GM12873 (cell line): Measurements from ENCODE around the gene IQCE.

Experiments used
- CTCF ChIP-seq: IDR thresholded peaks from 2 replicates; pipeline ENCODE4 v1.5.1; 2012; ENCODE audit warnings: low read depth, mild to moderate bottlenecking, moderate library complexity, low read length, control low read depth; ENCODE audit not compliant: insufficient read depth; ENCODE audit errors: missing control alignments

Gene IQCE

DNA sequence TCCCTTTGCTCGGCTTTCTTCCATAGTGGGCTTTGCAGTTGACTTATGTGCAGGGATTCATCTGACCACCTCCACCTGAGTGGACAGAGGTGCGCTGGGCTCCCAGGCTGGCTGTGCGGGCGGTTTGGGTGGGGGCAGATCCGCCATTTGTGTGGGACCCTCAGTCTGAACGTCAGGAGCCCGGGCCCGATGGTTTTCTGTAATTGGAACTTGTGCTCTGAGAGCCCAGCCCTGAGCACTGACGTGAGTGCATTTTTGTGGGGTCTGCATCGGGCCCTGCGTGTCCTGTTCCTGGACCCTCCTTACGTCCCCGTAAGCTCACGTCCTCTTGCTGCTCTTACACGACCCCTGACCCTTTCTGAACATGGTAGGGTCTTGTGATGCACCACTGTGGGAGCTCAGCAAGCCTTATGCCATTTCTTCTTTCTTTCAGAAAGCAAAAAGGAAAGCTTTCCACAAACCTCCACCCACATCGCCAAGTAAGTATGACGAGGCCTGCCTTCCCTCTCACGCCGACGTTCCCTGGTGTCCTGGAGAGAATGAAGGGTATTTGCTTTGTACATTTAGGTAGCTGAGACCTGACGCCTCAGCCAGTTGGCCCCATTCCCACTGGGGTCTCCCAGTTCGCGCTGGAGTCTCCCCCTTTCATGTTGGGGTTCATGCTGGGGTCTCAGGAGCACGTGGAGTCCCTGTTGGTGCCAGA, 9.9 kb downstream of the IQCE start:
- no peak for TF ChIP-seq CTCF

DNA sequence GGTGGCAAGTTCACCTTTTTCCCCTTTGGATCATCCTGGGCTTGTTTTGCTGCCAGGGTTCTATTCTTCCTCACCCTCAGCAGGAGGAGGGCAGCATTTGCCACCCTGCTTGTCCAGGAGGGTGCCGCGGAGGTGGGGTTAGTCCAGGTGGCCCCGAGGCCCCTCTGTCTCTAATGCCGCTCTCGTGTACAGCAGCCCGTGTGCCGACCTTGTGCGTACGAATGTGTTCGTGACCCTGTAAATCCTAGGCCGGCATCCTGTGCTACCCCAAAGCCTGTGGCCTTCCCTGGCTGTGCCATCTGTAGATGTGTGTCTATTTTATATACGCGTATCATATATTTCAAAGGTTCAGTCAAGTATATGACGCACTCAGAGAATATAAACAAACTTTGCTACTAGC, 10.6 kb downstream of the IQCE start:
- no peak for TF ChIP-seq CTCF

GRCh38 chr7:2570021-2570420, 11.2 kb downstream of the IQCE start:
- no peak for TF ChIP-seq CTCF

GRCh38 chr7:2571409-2571808, 12.6 kb downstream of the IQCE start:
- no peak for TF ChIP-seq CTCF

DNA sequence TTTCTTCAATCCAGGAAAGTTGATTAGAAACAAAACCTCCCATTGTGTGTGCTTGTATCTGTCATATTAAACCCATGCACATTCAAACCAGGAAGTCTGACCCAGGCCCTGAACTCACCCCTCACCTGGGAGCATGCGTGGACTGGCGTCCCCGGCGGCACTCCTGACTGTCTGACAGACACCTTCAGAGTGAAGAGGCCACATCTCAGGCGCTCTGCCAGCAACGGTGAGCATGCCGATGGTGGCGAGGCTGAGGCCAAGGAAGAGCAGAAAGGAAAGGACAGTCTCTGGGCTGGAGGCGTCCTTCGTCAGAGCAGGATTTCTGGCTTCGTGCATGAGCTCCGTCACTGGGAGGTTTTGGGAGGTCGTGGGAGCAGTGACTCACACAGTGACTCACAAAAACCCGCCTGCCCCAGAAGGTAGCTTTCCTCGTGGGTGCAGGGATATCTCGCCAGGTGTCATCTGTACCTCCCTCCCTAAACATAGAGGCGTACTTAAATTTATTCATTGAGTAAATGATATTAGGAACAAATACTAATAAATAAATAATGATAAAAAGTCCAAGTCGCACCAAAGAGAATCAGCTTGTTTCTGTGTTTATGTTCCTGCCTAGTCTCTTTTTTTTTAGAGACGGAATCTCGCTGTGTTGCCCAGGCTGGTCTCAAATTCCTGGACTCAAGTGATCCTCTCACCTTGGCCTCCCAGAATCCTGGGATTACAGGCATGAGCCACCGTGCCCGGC, 13.5 kb downstream of the IQCE start:
- no peak for TF ChIP-seq CTCF

- no peak for TF ChIP-seq CTCF
These were observed 15.0 kb downstream of the IQCE start for GRCh38 chr7:2573761-2574160.

- no peak for TF ChIP-seq CTCF
These were observed 16.4 kb downstream of the IQCE start for GRCh38 chr7:2575046-2575732.
